ENCODE results near the gene CUL7. TPM values are rescaled to one million over a fixed set of nuclear protein-coding genes. Genes with fewer than 3 reads are reported as not detected.

The CUL7 gene
- total and polyA plus RNA-seq, 2 of the 8 experiments (the other 6 are each of a cell fraction or from before 2014, with no cell fraction given): 10.8 to 15.0 TPM

DNA sequence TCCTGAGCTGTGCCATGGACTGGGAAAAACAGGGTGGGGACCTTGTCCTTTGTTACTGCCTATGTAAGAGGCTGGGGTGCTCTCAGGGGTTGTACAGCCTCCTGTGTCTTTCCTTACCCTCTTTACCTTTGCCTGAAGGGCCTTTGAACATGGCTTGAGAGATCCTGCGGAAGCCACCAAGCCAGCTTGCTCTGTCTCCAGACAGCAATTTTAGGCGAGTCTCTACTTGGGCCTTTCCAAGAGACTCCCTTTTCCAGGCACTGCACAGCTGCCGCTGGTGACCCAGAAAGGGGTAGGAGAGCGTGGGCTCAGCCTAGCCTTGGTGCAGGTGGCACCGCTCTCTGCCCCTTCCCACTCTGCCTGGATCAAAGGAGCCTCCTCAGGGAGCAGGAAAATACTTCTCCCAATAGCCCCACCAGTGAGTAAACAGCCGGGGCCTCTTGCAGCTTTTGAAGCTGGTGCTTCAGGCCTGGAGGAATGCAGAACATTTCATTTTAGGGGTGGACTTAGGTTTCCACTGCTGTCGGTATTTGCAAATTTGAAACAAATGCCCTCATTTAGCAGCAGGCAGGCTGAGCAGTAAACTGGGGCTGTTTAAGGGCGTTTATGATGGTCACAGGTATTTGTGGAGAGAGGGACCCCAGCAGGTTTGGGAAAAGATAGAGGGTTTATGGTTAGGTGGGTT, 36.4 kb upstream of the CUL7 start (continued):
- TF ChIP-seq, protein P1, sequence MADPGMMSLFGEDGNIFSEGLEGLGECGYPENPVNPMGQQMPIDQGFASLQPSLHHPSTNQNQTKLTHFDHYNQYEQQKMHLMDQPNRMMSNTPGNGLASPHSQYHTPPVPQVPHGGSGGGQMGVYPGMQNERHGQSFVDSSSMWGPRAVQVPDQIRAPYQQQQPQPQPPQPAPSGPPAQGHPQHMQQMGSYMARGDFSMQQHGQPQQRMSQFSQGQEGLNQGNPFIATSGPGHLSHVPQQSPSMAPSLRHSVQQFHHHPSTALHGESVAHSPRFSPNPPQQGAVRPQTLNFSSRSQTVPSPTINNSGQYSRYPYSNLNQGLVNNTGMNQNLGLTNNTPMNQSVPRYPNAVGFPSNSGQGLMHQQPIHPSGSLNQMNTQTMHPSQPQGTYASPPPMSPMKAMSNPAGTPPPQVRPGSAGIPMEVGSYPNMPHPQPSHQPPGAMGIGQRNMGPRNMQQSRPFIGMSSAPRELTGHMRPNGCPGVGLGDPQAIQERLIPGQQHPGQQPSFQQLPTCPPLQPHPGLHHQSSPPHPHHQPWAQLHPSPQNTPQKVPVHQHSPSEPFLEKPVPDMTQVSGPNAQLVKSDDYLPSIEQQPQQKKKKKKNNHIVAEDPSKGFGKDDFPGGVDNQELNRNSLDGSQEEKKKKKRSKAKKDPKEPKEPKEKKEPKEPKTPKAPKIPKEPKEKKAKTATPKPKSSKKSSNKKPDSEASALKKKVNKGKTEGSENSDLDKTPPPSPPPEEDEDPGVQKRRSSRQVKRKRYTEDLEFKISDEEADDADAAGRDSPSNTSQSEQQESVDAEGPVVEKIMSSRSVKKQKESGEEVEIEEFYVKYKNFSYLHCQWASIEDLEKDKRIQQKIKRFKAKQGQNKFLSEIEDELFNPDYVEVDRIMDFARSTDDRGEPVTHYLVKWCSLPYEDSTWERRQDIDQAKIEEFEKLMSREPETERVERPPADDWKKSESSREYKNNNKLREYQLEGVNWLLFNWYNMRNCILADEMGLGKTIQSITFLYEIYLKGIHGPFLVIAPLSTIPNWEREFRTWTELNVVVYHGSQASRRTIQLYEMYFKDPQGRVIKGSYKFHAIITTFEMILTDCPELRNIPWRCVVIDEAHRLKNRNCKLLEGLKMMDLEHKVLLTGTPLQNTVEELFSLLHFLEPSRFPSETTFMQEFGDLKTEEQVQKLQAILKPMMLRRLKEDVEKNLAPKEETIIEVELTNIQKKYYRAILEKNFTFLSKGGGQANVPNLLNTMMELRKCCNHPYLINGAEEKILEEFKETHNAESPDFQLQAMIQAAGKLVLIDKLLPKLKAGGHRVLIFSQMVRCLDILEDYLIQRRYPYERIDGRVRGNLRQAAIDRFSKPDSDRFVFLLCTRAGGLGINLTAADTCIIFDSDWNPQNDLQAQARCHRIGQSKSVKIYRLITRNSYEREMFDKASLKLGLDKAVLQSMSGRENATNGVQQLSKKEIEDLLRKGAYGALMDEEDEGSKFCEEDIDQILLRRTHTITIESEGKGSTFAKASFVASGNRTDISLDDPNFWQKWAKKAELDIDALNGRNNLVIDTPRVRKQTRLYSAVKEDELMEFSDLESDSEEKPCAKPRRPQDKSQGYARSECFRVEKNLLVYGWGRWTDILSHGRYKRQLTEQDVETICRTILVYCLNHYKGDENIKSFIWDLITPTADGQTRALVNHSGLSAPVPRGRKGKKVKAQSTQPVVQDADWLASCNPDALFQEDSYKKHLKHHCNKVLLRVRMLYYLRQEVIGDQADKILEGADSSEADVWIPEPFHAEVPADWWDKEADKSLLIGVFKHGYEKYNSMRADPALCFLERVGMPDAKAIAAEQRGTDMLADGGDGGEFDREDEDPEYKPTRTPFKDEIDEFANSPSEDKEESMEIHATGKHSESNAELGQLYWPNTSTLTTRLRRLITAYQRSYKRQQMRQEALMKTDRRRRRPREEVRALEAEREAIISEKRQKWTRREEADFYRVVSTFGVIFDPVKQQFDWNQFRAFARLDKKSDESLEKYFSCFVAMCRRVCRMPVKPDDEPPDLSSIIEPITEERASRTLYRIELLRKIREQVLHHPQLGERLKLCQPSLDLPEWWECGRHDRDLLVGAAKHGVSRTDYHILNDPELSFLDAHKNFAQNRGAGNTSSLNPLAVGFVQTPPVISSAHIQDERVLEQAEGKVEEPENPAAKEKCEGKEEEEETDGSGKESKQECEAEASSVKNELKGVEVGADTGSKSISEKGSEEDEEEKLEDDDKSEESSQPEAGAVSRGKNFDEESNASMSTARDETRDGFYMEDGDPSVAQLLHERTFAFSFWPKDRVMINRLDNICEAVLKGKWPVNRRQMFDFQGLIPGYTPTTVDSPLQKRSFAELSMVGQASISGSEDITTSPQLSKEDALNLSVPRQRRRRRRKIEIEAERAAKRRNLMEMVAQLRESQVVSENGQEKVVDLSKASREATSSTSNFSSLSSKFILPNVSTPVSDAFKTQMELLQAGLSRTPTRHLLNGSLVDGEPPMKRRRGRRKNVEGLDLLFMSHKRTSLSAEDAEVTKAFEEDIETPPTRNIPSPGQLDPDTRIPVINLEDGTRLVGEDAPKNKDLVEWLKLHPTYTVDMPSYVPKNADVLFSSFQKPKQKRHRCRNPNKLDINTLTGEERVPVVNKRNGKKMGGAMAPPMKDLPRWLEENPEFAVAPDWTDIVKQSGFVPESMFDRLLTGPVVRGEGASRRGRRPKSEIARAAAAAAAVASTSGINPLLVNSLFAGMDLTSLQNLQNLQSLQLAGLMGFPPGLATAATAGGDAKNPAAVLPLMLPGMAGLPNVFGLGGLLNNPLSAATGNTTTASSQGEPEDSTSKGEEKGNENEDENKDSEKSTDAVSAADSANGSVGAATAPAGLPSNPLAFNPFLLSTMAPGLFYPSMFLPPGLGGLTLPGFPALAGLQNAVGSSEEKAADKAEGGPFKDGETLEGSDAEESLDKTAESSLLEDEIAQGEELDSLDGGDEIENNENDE (IDR thresholded peaks at IDR 0.05; ENCODE audit: insufficient replicate concordance, low read length): no peak
- TF ChIP-seq, protein P2, sequence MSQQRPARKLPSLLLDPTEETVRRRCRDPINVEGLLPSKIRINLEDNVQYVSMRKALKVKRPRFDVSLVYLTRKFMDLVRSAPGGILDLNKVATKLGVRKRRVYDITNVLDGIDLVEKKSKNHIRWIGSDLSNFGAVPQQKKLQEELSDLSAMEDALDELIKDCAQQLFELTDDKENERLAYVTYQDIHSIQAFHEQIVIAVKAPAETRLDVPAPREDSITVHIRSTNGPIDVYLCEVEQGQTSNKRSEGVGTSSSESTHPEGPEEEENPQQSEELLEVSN (IDR thresholded peaks at IDR 0.05): no peak
- TF ChIP-seq RFX5 (IDR thresholded peaks at IDR 0.05; ENCODE audit: borderline replicate concordance, low read depth, low read length) (no peak), CBX5 (IDR thresholded peaks at IDR 0.05; ENCODE audit: low read depth, low read length) (no peak), CTCF (IDR thresholded peaks at IDR 0.05; ENCODE audit: control extremely low read depth in 1 of 3, insufficient read depth in 1 of 3, low read depth in 1 of 3, low read length in 3 of 3) (no peak), NANOG (IDR thresholded peaks at IDR 0.05; ENCODE audit: insufficient read depth, low read depth, low read length, poor library complexity, severe bottlenecking) (no peak)
